PC-3 (cell line): Measurements from ENCODE around the gene CRAMP1. TPM values are rescaled to one million over a fixed set of nuclear protein-coding genes. Genes with fewer than 3 reads are reported as not detected.

Experiments used
- ATAC-seq: fragments of 200-7000 bp; cut with Tn5 transposase; 2 replicates; pipeline ENCODE4 v1.9.1; 2020; ENCODE audit warnings: mild to moderate bottlenecking, moderate library complexity
- BruUV-seq: library from RNA; stranded (reverse); fragments of 400-500 nt; replicated peaks from 2 replicates; lab custom pipeline; 2021; lab: Mats Ljungman, UMichigan
- CTCF ChIA-PET: fragments of 300-600 bp; sonication (Branson Sonifier 250); formaldehyde crosslinking; loops from one replicate; lab custom pipeline; 2022; ENCODE audit warnings: antibody characterized with exemption; lab: Charles Lee
- POLR2A ChIA-PET: fragments of 300-600 bp; sonication (Branson Sonifier 250); formaldehyde crosslinking; loops from one replicate; lab custom pipeline; 2022; ENCODE audit warnings: antibody characterized with exemption; ENCODE audit not compliant: unreplicated experiment; lab: Charles Lee
- DNase-seq: peaks from one replicate; pipeline ENCODE4 v3.0.0-alpha.2; 2015
- H2AFZ ChIP-seq: fragments of 300-600 bp; sonication (generic); 2 replicates; pipeline ENCODE4 v1.6.0; 2016; ENCODE audit warnings: antibody characterized with exemption, low read length
- H3F3A ChIP-seq: fragments of 300-600 bp; sonication (generic); one replicate; pipeline ENCODE4 v1.6.0; 2017; ENCODE audit warnings: antibody characterized with exemption, low read length, control low read depth, mild to moderate bottlenecking; ENCODE audit not compliant: unreplicated experiment
- H3K27ac ChIP-seq: fragments of 300-600 bp; sonication (generic); 2 replicates; pipeline ENCODE4 v1.5.1; 2016; ENCODE audit warnings: mild to moderate bottlenecking, low read length
- H3K27me3 ChIP-seq: fragments of 300-600 bp; sonication (generic); 2 replicates; pipeline ENCODE4 v1.6.1; 2016; ENCODE audit warnings: low read length, mixed read lengths
- H3K36me3 ChIP-seq: fragments of 300-600 bp; sonication (generic); 2 replicates; pipeline ENCODE4 v1.6.1; 2016; ENCODE audit warnings: low read depth, mixed run types, low read length, mixed read lengths
- H3K4me1 ChIP-seq: fragments of 300-600 bp; sonication (generic); 2 replicates; pipeline ENCODE4 v1.5.1; 2016; ENCODE audit warnings: low read length; ENCODE audit not compliant: insufficient read depth
- H3K4me2 ChIP-seq: fragments of 300-600 bp; sonication (generic); 2 replicates; pipeline ENCODE4 v1.6.0; 2016; ENCODE audit warnings: low read length
- H3K4me3 ChIP-seq: fragments of 300-600 bp; sonication (generic); 2 replicates; pipeline ENCODE4 v1.5.1; 2016; ENCODE audit warnings: mild to moderate bottlenecking, low read length, mixed read lengths
- H3K79me2 ChIP-seq: fragments of 300-600 bp; sonication (generic); 2 replicates; pipeline ENCODE4 v1.6.1; 2017; ENCODE audit warnings: low read length, mixed read lengths
- H3K9ac ChIP-seq: fragments of 300-600 bp; sonication (generic); 2 replicates; pipeline ENCODE4 v1.6.0; 2016; ENCODE audit warnings: mild to moderate bottlenecking, low read length
- H3K9me2 ChIP-seq: fragments of 300-600 bp; sonication (generic); replicated peaks from 2 replicates; pipeline ENCODE4 v1.6.1; 2016; ENCODE audit warnings: mixed run types, low read length, mixed read lengths
- H3K9me3 ChIP-seq: fragments of 300-600 bp; sonication (generic); 2 replicates; pipeline ENCODE4 v1.6.1; 2016; ENCODE audit warnings: low read length, mixed read lengths
- H4K20me1 ChIP-seq: fragments of 300-600 bp; sonication (generic); 2 replicates; pipeline ENCODE4 v1.6.1; 2016; ENCODE audit warnings: low read length, mixed read lengths
- CTCF ChIP-seq: fragments of 300-600 bp; sonication (generic); conservative IDR thresholded peaks from 2 replicates; pipeline ENCODE4 v1.5.1; 2017; ENCODE audit warnings: antibody characterized with exemption, low read depth, mild to moderate bottlenecking, low read length
- EZH2 ChIP-seq: fragments of 300-600 bp; sonication (generic); IDR thresholded peaks from one replicate; pipeline ENCODE4 v1.6.1; 2017; ENCODE audit warnings: antibody characterized with exemption, mild to moderate bottlenecking, low read length; ENCODE audit not compliant: unreplicated experiment
- EZH2phosphoT487 ChIP-seq: fragments of 300-600 bp; sonication (generic); IDR thresholded peaks from 2 replicates; pipeline ENCODE4 v1.6.1; 2018; ENCODE audit warnings: mild to moderate bottlenecking, antibody characterized with exemption, low read length, borderline replicate concordance
- intact Hi-C: fragments of 100-400 bp; cut with micrococcal nuclease; formaldehyde crosslinking; loops from 2 replicates; pipeline ENCODE4 v1.9.0; 2023
- total RNA-seq: library from RNA; depleted of rRNA; stranded (reverse); fragments of >200 nt; gene quantifications from 2 replicates; pipeline ENCODE4 v1.2.3, GENCODE V29; 2014

The CRAMP1 gene
- total RNA-seq, 1 experiment from 2014 or later = 8.5 TPM

- DNase-seq (no peak), ATAC-seq (no peak)
- no peaks in the 10 kb centered on the region for H3F3A ChIP-seq
- no peaks in the 10 kb centered on the region for H3K27me3 ChIP-seq
- no peaks in the 10 kb centered on the region for H3K4me1 ChIP-seq
- POLR2A ChIA-PET = no interaction called here
- H3K9me3 ChIP-seq = no peaks in the 10 kb centered on the region
- no peak overlapping the region for H3K4me3 ChIP-seq
- no peak overlapping the region for H2AFZ ChIP-seq
- no peak overlapping the region for H3K4me2 ChIP-seq
- no peaks in the 10 kb centered on the region for H3K79me2 ChIP-seq
- no peak overlapping the region for H3K27ac ChIP-seq
- no TSS peak for BruUV-seq
- H3K9ac ChIP-seq = no peak overlapping the region
- no peaks in the 10 kb centered on the region for H3K36me3 ChIP-seq
- H4K20me1 ChIP-seq = no peaks in the 10 kb centered on the region
- no peak for TF ChIP-seq CTCF
- TF ChIP-seq EZH2phosphoT487 = no peak
- no peak for TF ChIP-seq EZH2
- intact Hi-C loops = no loop called here
- CTCF ChIA-PET = no interaction called here
- no peaks in the 10 kb centered on the region for H3K9me2 ChIP-seq
These were observed 9.9 kb upstream of the CRAMP1 start for GRCh38 chr16:1602285-1602684.

- H3K79me2 ChIP-seq = 0 out of 2 replicates have a peak, but pooled peaks cover 10% of the 10 kb centered on the region
- no peaks in the 10 kb centered on the region for H3F3A ChIP-seq
- H3K27me3 ChIP-seq = no peaks in the 10 kb centered on the region
- ChIA-PET POLR2A (no interaction called here), CTCF (no interaction called here)
- H3K36me3 ChIP-seq = no peaks in the 10 kb centered on the region
- BruUV-seq = no TSS peak
- TF ChIP-seq CTCF = no peak
- TF ChIP-seq EZH2 = no peak
- TF ChIP-seq EZH2phosphoT487 = no peak
- no peak overlapping the region for H3K4me2 ChIP-seq
- no peak overlapping the region for H3K9ac ChIP-seq
- no peak for ATAC-seq
- no peaks in the 10 kb centered on the region for H3K9me3 ChIP-seq
- no peak overlapping the region for H3K4me3 ChIP-seq
- peaks cover 14% of the 10 kb centered on the region; the same call in 1 of the 2 replicates for H3K4me1 ChIP-seq
- H4K20me1 ChIP-seq = no peaks in the 10 kb centered on the region
- intact Hi-C loops = no loop called here
- no peak for DNase-seq
- no peak overlapping the region for H3K27ac ChIP-seq
- no peaks in the 10 kb centered on the region for H3K9me2 ChIP-seq
- no peak overlapping the region for H2AFZ ChIP-seq
These were observed 5.4 kb upstream of the CRAMP1 start for GRCh38 chr16:1606774-1607173.

- no peaks in the 10 kb centered on the region for H3K9me3 ChIP-seq
- H3K9ac ChIP-seq = no peak overlapping the region
- peaks cover 16% of the 10 kb centered on the region for H3K79me2 ChIP-seq
- no peak overlapping the region for H3K4me3 ChIP-seq
- no peaks in the 10 kb centered on the region for H3K9me2 ChIP-seq
- intact Hi-C loops = no loop called here
- H3K27me3 ChIP-seq = no peaks in the 10 kb centered on the region
- ChIA-PET POLR2A (no interaction called here), CTCF (no interaction called here)
- ATAC-seq = no peak
- H3K4me2 ChIP-seq = no peak overlapping the region
- BruUV-seq = no TSS peak
- H2AFZ ChIP-seq = no peak overlapping the region
- no peaks in the 10 kb centered on the region for H4K20me1 ChIP-seq
- no peaks in the 10 kb centered on the region for H3K36me3 ChIP-seq
- no peaks in the 10 kb centered on the region for H3F3A ChIP-seq
- TF ChIP-seq CTCF (no peak), EZH2 (no peak), EZH2phosphoT487 (no peak)
- H3K27ac ChIP-seq = no peak overlapping the region
- no peak for DNase-seq
- H3K4me1 ChIP-seq = peaks cover 14% of the 10 kb centered on the region; the same call in 1 of the 2 replicates
These were observed 4.2 kb upstream of the CRAMP1 start for GRCh38 chr16:1607971-1608370.
